Stimulated activated CD8-positive, alpha-beta memory T cell treated with anti-CD3 and anti-CD28 coated beads, Interleukin-2, amount 100 ng/mL, for 1 hour (primary cell): ENCODE data around the gene COL17A1.

Source experiments
- DNase-seq, 2 donors: peaks; one replicate each; pipeline ENCODE4 v3.0.0-alpha.2; 2020; ENCODE audit warnings: low read depth in 2 of 2

Gene COL17A1

DNA sequence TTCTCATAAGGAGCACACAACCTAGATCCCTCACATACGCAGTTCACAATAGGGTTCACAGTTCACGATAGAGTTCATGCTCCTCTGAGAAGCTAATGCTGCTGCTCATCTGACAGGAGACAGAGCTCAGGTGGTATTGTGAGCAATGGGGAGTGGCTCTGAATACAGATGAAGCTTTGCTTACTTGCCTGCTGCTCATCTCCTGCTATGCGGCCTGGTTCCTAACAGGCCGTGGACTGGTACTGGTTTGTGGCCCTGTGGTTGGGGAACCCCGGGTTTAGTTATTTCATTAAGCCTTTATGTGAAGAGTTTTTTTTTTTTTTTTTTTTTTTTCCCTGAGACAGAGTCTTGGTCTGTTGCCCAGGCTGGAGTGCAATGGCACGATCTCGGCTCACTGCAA is 99.3 kb downstream of the COL17A1 start:
- no peak for DNase-seq

DNA sequence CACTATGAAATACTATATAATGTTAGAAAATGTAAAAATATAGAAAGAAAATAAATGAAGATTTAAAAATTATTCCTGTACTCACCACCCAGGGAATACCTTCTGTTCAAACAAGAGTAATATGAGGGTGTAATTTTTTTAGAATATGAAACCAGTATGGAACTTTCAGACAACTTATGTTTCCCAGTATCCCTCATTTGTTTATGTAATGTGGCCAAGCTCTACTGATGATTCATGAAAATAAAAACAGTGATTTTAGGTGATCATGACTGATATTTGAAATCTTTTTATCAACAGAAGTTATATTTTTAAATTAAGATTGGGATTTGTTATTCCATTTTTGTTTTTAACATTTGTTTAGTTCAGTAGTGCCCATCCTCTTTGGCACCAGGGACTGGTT is 100.0 kb downstream of the COL17A1 start:
- no peak for DNase-seq

DNA sequence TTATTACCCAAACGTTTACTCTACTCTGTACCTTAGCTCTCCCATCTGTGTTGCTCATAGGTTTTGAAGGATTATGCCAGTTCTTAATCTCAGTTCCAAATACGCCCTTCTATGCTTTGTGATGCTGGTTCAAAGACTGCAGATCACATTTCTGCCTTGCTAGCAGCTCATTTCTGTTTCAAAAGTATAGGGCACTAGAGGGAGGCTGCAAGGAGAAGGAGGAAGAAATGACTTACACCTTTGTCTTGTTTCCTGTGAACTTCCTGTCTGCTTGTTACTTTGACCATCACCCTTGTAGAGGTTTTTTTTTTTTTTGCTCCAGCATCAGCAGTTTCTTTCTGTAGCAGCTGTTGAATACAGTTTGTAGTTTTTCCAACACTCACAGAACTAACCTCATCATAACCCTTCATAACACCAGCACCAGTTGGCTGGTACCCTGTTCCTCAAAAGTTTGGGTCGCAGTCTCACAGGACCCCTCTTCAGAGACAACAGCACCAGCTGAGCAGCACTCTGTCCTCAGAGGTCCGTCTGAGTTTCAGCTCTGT is 102.2 kb downstream of the COL17A1 start:
- no peak for DNase-seq

GRCh38 chr10:103982639-103983038 is 103.0 kb downstream of the COL17A1 start:
- DNase-seq = no peak
